CD4-positive, alpha-beta T cell treated with Interleukin-4 for 1 hour (primary cell): ENCODE data around the gene PVALEF.
A peak's percentile ranks its signal among the peaks of the same experiment; 100 is the strongest.

Experiments
- DNase-seq, 2 donors: peaks; one replicate each; pipeline ENCODE4 v3.0.0-alpha.2; 2020 to 2022

Gene PVALEF

DNA sequence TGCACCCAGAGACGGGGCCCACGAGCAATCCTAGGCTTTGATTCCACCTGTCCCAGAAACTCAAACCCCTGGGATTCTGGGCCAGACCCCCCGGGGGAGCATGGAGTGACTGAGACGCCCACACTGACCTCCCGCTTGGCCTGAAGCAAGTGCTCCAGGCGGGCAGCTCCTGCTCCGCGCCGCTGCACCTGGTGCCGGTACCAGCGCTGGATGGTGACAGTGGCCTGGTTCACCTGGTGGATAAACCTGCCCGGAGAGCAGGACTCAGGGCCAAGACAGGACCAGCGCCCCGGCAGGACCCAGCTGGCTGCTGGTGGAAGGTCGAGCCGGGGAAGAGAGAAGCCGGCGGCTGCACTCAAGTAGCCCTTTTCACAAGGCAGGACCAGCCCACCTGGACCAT, 34.9 kb downstream of the PVALEF start:
- no peak for DNase-seq

DNA sequence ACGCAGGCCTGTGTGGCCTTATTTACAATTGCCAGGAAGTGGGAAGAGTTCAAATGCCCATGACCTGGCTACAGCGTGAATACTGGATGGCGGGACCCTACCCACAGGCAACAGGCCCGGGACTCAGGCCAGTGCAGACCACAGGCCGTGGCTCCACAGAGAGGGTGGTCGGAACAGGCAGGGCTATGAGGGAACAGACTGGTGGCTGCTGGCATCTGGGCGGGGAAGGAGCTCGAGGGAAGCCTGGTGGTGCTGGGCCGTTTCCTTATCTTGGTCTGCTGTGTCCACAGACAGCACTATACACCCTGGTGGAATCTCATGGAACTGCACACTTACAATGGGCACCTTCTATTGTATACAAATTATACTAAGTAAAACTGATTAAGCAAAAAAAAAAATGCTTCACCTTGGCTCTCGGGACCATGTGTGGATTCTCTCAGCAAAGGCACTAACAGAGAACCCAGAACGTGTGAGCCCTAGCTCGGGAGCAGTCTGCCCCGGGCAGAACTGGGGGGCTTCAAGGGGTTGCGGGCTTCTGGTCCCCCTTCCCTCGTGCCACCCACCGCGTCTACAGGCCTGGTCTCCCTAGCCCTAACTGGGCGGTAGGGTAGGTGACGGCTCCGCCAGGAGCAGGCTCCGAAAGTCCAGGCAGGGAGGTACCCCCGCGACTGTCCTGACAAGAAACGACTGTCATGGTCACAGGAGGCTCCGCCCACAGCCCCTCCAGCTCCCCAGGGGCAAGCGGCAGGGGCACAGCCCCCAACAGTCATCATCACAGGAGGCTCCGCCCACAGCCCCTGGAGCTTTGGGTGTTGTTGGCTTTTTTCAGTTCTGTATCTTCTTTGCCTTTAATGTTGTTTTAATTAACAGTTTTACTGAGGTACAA, 35.6 kb downstream of the PVALEF start:
- DNase-seq: peak; percentile 23 to 41

DNA sequence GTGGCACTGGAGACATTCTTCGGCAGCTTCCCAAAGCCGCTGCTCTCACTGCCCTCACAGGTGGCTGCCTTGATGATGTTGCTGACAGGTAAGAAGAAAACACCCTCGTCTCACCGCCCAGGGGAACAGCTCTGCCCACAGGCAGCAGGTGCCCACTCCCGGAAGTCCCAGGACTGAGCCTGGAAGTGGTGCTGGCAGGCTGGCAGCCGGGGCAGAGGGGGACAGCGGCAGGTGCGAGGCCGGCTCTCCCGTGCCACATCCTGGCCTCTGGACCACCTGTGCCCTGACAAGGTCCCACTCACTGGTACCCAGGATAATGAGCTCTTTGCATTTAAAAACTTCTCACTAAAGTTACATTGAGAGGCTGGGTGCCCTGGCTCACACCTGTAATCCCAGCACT, 37.0 kb downstream of the PVALEF start:
- no peak for DNase-seq

DNA sequence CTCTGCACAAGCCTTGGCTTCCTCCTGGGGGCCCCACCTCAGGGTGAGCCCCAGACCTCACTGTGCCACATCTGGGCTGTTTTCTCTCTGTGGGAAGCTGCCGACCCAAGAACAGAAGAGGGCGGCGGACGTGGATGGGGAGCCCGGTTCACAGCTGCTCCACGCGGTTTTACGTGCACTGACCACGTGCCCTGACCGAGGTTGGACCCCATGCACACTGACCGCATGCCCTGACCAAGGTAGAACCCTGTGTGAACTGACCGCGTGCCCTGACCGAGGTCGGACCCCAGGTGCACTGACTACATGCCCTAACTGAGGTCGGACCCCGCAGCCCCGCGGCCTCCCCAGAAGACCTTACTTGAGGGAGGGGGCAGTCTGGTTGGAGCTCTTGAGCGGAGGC, 37.8 kb downstream of the PVALEF start:
- no peak for DNase-seq

DNA sequence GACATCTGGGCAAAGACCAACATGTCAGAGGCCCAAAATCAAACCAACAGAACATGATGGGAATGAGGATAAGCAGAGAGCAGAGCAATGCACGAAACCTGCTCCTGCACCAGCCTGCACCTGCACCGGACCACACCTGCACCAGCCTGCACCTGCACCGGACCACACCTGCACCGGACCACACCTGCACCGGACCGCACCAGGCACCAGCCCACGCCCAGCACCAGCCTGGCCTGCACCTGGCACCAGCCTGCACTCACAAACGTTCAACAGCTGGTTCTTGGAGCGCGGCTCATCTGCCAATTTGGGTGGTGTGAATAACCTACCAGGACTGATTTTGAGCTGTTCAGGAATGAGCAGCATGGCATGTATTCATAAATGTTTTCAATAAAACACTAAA, 39.3 kb downstream of the PVALEF start:
- DNase-seq: no peak

DNA sequence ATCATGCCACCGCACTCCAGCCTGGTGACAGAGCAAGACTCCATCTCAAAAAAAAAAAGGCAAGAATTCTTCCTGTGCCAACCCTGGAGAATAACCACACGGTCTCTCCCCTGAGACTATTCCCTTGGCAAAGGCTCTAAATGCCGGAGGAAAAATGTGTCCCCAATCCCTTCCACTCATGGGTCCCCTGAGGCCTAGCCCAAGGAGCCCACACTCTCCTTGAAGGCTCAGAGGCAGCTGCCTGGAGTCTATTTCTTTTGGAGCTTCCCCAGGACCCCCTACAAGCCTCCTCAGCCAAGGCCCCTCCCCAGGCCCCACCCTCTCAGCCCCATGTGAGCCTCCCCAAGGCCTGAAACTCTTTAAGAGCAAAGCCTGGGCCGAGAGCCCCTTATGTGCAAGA, 40.9 kb downstream of the PVALEF start:
- DNase-seq: no peak

DNA sequence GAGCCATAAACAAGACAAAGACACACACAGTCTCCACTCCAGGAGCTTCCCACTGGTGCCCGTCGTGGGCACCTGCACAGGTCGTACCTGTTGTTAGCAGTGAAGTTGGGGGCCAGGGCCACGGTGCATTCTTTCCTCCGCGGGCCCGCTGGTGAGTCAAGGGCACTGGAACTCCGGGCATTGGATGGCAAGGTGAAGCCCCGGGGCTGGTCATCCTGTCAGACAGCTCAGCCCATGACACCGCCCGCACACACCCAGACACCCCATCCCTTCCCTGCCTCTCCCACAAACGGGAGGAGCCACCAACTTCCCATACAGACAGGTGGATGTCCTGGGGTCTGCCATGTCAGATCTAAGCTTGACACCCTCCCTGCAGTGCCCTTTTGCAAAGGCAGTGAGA, 41.4 kb downstream of the PVALEF start:
- no peak for DNase-seq

DNA sequence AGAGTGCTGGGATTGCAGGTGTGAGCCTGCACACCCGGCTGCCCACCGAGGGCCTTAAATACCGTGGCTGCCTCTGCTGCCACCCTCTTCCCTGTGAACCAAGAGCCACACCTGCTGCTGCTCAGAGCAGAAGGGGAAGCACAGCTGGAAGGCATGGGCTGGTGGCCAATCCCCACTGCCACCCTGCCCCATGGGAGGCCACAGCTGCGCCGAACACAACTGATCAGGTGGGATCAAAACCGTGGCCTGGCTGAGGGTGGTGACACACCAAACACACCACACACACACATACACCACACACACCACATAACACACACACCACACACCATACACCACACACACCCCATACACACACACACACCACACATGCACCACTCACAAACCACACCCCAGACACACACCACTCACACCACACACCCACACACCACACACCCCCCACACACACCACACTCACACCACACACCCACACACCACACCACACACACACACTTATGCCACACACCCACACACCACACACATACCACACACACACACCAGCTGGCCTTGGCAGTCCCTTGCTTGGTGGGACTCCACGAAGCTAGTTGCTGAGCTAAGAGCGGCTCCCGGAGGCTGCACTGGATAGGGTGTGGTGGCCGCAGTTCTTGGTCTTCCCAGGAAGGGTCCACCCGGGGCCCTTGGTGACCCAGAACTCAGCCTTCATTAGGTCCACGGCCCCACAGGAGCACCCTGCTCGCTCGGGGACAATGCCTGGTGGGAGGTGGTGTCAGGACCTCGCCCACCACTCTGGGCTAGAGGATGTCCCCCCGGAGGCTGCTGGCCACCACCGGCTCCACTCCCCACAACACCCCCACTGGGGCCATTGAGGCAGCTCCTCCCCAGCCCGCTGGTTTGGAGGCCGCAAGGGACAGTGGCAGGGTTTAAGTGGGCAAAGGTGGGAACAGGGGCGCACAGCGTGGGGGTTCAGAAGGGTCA, 42.6 kb downstream of the PVALEF start:
- no peak for DNase-seq

DNA sequence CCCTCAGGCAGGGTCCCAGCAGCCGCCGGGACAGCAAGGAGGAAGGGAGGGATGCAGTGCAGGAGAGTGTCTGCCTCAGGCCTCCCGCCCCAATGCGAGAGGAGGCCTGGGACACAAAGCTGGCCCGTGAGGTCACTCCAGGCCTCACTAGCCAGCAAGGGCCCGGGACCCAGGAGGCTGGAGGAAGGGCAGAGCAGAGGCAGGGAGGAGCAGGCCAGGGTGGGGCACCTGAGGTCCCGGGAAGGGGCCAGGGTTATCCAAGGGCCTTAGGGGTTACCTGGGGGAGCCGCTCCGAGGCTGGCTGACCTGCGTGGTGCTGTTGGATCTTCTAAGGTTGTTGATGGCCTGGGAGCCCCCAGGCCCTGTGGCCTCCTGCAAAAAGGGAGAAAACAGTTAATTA, 43.3 kb downstream of the PVALEF start:
- DNase-seq: no peak

DNA sequence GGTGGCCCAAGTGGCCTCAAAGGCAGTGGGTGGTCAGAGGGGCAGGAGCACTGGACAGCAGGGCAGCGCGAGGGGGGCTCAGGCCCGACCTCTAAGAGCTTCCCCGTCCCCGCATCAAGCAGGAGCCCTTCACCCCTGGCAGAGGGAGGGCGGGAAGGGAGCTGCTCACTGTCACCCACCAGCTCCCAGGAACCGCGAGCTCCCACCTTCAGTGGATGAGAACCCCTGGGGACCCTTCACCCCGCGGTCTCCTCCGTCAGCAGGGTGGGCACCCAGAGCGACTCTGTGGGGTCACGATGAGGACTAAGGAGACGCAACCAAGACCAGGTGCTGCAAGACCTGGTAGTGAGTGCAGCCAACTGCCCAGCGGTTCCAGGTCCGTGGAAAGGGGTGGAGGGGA, 43.8 kb downstream of the PVALEF start:
- no peak for DNase-seq

DNA sequence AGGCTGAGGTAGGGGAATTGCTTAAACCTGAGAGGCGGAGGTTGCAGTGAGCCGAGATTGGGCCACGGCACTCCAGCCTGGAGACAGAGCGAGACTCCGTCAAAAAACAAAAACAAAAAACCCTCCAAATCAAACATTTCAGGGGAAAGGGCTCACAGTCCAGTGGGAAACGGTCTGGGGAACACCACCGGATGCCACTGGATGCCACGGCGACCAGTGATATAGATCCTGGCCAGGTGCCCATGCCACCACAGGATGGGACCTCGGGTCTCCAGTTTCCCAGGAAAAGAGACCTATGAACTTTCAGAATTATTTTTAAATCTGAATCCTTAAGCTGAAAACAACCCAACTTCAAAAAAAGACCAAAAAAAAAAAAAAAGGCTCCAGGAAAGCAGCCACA, 45.2 kb downstream of the PVALEF start:
- no peak for DNase-seq

DNA sequence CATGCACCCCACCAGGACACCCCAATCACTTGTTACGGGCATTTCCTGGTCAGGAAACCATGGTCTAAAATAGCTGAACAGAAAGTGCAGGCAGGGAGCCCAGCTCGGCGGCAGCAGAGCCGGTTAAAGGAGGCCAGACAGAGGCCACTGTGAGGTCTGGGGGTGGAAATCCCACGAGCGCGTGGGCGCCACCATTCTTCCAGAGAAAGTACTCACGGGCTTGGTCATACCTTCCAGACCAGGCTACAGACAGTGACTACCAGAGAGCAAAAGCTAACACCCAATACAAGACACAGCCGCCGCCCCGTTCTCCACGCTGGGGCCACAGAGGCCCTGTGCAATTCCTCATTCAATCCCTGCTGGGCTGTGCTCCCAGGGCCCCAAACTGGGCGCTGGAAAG, 45.6 kb downstream of the PVALEF start:
- no peak for DNase-seq

DNA sequence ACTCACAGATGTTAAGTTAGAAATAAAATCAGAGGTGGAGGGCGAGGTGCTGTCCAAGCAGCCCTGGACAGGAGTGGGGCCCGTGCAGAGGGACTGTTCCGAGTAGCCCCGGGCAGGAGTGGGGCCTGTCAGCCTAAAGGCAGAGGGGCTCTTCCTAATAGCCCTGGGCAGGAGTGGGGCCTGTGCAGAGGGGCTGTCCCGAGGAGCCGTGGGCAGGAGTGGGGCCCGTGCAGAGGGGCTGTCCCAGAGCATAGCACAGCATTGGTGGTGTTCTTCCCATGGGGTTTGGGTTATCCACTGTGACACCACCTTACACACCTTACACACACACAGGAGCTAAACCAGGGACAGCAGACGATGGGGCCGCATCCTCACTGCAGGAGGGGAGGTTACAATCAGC, 47.1 kb downstream of the PVALEF start:
- DNase-seq: no peak

DNA sequence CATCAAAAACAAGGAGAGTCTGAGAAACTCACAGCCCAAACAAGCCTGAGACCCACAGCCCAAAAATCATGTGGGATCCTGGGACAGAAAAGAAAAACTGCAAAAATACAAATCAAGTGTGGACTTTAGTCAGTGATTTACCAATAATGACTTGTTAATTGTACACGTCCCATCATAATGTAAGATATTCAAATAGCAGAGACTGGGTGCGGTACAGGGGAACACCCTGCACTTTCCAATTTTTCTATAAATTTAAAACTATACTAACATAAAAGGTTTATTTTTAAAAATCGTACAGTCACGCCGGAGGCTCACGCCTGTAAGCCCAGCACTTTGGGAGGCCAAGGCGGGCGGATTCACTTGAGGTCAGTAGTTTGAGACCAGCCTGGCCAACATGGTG, 48.7 kb downstream of the PVALEF start:
- DNase-seq: no peak

DNA sequence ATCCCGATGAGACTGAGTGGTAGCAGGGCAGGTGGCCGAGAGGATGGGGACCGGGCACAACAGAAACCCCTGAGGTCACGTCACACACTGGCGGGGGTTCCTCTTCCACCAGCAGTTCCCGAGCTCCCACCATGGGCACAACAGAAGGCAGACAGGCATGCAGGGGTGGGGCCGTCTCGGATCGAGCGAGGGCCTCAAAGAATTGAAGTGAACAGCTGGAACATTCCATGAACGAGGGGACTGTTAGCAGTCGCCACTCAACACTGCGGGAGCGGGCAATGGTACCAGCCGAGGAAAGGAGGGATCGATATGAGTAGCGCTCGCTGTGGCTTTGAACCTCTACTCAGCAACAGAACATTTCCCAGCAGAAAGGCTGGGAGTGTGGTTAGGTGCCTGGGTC, 52.2 kb downstream of the PVALEF start:
- DNase-seq: no peak

DNA sequence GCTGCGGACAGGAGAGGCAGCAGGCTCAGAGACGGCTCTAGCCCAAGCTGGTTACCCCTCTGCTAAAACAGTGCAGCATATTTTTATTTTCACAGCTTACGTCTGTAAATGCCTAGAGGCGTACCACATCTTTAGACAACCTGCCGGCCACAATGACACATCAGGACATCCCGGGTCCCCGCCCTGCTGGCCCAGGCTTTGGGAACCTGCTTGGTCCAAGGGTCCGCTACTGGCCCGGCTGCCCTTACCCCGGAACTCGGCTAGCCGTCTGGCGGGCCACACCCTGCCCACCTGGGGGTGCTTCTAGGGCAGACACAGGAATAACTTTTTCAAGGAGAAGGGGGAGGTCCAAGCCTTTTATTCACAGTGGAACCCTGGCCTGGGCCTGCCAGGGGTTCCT, 53.2 kb downstream of the PVALEF start:
- DNase-seq: no peak

DNA sequence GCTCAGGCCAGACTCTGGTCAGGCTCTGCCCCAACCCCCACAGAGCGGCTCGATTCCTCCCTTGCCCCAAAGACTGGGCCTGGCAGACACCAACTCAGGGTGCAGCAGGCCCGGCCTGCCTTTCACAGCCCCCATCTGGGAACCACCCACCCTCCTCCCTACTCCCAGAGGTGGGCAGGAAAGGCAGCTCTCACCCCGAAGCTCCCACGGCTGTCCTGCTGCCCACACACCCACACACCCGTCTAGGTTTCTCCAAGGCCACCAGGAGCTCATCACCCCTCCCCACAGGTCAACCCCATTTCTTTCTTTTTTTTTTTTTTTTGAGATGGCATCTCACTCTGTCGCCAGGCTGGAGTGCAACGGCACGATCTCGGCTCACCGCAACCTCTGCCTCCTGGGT, 53.7 kb downstream of the PVALEF start:
- DNase-seq: no peak

DNA sequence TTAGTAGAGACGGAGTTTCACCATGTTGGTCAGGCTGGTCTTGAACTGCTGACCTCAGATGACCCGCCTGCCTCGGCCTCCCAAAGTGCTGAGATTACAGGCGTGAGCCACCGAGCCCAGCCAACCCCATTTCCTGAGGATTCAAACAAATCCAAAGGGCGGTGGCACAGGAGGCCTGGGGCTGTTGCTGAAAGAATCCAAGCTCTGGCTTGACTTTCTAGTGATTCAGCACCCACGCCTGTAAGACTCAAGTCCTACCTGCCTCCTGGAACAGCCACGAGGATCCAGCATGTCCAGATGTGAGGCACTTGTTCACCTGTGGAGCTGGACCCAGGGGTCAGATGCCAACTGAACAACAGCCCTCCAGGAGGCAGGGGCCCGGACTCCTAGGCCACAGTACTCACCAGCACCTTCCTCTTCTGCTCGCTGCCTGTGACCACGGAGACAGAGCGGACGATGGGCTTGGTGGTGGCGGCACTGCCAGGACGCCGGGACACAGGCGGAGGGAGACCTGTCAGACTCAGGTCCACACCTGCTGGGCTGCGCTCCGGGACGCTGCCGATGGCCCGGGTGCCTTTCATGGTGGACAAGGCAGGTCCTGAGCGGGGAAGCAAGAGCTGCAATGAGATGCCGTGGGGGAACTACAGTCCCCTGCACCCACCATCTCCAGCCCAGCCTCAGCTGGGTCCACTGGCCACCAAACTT, 54.3 kb downstream of the PVALEF start:
- no peak for DNase-seq

DNA sequence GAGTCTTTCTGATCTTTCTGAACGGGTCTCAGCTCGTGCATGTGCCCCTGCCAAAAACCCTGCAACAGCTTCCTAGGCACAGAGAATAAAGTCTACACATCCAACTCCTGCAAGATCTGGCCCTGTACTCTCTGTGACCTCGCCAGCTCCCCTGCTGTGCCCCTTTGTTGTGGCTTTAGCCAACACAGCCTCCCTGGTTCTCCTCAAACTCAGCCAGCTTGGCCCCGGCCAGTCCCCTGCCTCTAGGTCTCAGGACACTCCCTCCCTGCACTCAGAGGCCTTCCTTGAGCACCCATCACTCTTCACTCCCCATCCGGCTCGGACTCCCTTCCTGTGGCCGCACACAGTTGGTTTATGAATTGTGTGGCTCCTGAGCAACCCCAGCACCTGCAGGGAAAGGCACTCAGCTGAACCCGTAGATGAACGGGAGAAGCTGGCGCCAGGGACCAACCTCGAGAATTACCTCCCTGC, 56.1 kb downstream of the PVALEF start:
- no peak for DNase-seq

DNA sequence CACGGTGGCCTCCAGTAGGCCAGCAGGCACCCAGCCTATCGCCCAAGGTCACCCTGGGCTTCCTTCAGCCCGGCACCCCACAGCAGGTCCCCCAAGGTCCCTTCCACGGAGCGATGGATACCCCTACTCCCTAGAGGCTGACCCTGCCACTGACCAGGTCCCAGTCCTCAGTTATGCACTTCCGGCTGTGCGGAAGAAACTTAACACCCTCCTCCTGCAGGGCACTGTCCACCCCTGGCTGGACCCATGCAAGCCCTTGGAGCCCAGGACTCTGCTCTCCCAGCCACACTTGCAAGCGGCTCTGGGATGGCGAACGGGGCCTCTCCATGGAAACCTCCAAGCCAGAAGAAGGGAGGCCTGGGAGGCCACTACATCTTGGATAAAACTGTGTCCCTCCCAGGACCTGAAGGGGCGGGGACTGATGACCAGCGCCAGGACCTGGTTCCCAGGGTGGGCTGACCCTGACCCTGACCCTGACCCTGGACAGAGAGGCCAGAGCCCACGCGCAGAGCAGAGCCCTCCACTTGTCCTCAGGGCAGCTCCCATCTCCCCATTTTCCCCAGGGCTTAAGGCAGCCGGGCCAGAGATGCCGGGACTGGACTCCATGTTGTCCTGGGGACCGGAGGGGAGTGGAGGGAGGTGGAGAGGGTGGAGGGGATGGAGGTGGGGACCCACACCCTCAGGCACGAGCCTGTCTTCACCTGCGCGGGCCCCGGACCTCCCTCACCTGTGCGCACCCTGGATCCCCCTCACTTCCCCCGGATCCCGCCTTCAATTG, 56.7 kb downstream of the PVALEF start:
- DNase-seq: no peak

DNA sequence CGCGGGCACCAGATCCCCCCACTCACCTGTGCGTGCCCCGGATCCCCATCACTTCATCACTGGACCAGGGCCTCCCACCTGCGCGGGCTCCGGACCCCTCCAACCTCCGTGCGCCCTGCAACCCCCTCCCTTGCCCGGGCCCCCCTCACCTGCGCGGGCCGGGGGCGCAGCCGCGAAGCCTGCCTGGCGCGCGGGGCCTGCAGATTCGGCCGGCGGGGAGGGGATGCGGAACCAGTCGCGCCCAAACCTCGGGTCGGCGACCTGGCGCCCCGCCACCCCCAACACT, 57.3 kb downstream of the PVALEF start:
- DNase-seq: no peak

DNA sequence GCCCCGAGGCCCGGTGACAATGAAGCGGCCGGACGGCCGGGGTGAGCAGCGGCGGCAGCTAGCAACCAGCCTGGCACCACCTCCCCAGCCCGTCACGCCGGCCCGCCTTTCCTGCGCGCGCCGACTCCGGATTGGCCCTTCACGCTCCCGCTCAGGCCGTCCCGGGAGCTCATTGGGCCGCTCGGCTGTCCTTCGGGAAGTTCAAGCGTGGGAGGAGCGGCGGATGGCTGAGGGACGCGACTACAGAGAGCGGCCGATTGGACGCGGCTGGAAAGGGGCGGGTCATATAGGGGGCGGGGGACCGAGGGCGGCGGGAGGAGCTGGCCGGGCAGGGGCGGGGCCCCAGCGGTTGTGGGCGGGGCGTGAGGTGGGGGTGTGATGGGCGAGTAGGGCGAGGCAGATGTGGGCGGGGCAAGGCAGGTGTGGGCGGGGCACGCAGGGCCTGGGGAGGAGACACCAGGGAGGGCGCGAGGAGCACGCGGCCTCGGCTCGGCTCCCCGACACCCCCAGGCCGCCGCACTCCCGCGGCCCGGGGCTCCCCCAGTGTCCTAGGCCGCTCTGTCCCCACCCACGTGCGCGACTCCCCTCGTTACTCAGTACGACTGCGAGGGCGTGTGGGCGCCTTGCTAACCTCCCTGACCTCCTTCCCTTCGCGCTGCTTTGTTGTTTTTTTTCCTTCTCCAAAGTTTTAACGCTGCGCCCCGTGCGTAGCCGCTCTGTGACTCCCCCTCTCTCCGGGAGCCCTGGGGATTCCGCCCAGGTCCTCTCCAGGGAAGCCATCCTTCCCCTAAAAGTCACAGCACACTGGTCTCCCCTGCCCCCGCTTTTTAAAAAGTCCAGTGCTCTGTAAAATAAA, 57.8 kb downstream of the PVALEF start, which contains the start of gene CEP131:
Gene CEP131, minus strand, starts transcription at position 60 of the 856 bp plus-strand sequence. CDS start 2,909 bp downstream, outside the sequence.
- DNase-seq: peak; percentile 99
